Upper lobe of left lung (tissue), 6 donors: ENCODE measurements around the gene LYRM4. TPM values are rescaled to one million over a fixed set of nuclear protein-coding genes. Genes with fewer than 3 reads are reported as not detected.

Experiments used
- ATAC-seq, 2 donors: fragments of 200-7000 bp; cut with Tn5 transposase; one replicate each; pipeline ENCODE4 v1.9.1; 2022; ENCODE audit warnings: mild to moderate bottlenecking in 2 of 2, moderate library complexity in 2 of 2; ENCODE audit not compliant: low FRiP score in 2 of 2
- DNase-seq, 2 donors: peaks; one replicate each; pipeline ENCODE4 v3.0.0-alpha.2; 2019 to 2020
- H3K27ac ChIP-seq, 4 donors: fragments of 200-600 bp; sonication (generic); one replicate each; pipeline ENCODE4 v1.5.1; 2016 to 2019
- H3K27me3 ChIP-seq, 4 donors: fragments of 200-600 bp; sonication (generic); one replicate each; pipeline ENCODE4 v1.5.1; 2017 to 2019
- H3K36me3 ChIP-seq, 4 donors: fragments of 200-600 bp; sonication (generic); one replicate each; pipeline ENCODE4 v1.5.1; 2016 to 2019
- H3K4me1 ChIP-seq, 4 donors: fragments of 200-600 bp; sonication (generic); one replicate each; pipeline ENCODE4 v1.5.1; 2018 to 2019
- H3K4me3 ChIP-seq, 4 donors: fragments of 200-600 bp; sonication (generic); one replicate each; pipeline ENCODE4 v1.5.1; 2017 to 2019; ENCODE audit warnings: mild to moderate bottlenecking in 2 of 4, moderate library complexity in 1 of 4
- H3K9me3 ChIP-seq, 4 donors: fragments of 200-600 bp; sonication (generic); one replicate each; pipeline ENCODE4 v1.5.1; 2018 to 2019
- CTCF ChIP-seq, 6 experiments: fragments of 450-650 bp in 4 of 6; fragments of 200-600 bp in 2 of 6; sonication (generic) in 2 of 6; IDR thresholded peaks; one replicate each; pipeline ENCODE4 v1.5.1; 2016 to 2019; ENCODE audit warnings: antibody characterized with exemption in 6 of 6
- EP300 ChIP-seq, 4 donors: sonication (generic); formaldehyde crosslinking; IDR thresholded peaks; one replicate each; pipeline ENCODE4 v1.5.1; 2017; ENCODE audit warnings: antibody characterized with exemption in 4 of 4, control low read depth in 2 of 4
- POLR2A ChIP-seq, 4 donors: fragments of 450-650 bp; IDR thresholded peaks; one replicate each; pipeline ENCODE4 v1.5.1; 2016 to 2017; ENCODE audit warnings: antibody characterized with exemption in 4 of 4, mild to moderate bottlenecking in 2 of 4
- POLR2AphosphoS5 ChIP-seq, 2 donors: sonication (generic); formaldehyde crosslinking; IDR thresholded peaks; one replicate each; pipeline ENCODE4 v1.5.1; 2017; ENCODE audit warnings: antibody characterized with exemption in 2 of 2
- WGBS, 2 donors: methylation state at CpG; one replicate each; pipeline ENCODE4 v1.1.5; 2017 to 2018; 5-methylcytosine and 5-hydroxymethylcytosine counted together
- total RNA-seq, 6 donors: library from RNA; depleted of rRNA in 4 of 6; stranded (reverse); fragments of >200 nt in 4 of 6; gene quantifications; one replicate each; pipeline versions ENCODE4 v1.1.0 to v1.2.1, GENCODE V29; 2016 to 2021
- donor health status: DM: no; HTN: no; CAD: no; lungs with moderate emphysema.
- donor health status: DM: no; HTN: yes; CAD: no; lungs with severe emphysema.

Gene LYRM4
- total RNA-seq, 6 donors from 2014 or later = 5.8 to 24.1 (median 15.9) TPM

GRCh38 chr6:5139828-5140771, 120.7 kb downstream of the LYRM4 start:
- no peaks in the 10 kb centered on the region for H3K9me3 ChIP-seq
- 81 to 82% methylated on average over 12 of the region's 12 CpGs for WGBS, 2 donors
- DNase-seq (no peak), ATAC-seq (peak in 1 of 2 donors; percentile 70)
- peaks cover 0 to 6% (median 2%) of the 10 kb centered on the region in 4 donors for H3K4me1 ChIP-seq
- no peaks in the 10 kb centered on the region for H3K36me3 ChIP-seq
- no peaks in the 10 kb centered on the region for H3K27me3 ChIP-seq
- no peak for TF ChIP-seq POLR2A (IDR thresholded peaks at IDR 0.05)
- TF ChIP-seq POLR2AphosphoS5 (IDR thresholded peaks at IDR 0.05) = no peak
- no peak for TF ChIP-seq CTCF (IDR thresholded peaks at IDR 0.05)
- no peak for TF ChIP-seq EP300 (IDR thresholded peaks at IDR 0.05)
- H3K27ac ChIP-seq = no peak overlapping the region
- H3K4me3 ChIP-seq = peak overlapping the region in 2 of 4 donors; percentile 11 to 22

- TF ChIP-seq EP300 (IDR thresholded peaks at IDR 0.05) = no peak
- no peak for TF ChIP-seq POLR2AphosphoS5 (IDR thresholded peaks at IDR 0.05)
- no peak for TF ChIP-seq CTCF (IDR thresholded peaks at IDR 0.05)
- no peak for TF ChIP-seq POLR2A (IDR thresholded peaks at IDR 0.05)
- ATAC-seq = no peak
- DNase-seq = no peak
- Histone ChIP-seq H3K27me3 (no peaks in the 10 kb centered on the region), H3K9me3 (no peaks in the 10 kb centered on the region), H3K36me3 (no peaks in the 10 kb centered on the region), H3K27ac (no peak overlapping the region), H3K4me3 (no peak overlapping the region), H3K4me1 (peaks cover 0 to 6% (median 2%) of the 10 kb centered on the region in 4 donors)
- WGBS, 2 donors = 81 to 82% methylated on average over 13 of the region's 13 CpGs
Observed at GRCh38 chr6:5138995-5139827, 121.5 kb downstream of the LYRM4 start.

GRCh38 chr6:5136851-5137250, 123.9 kb downstream of the LYRM4 start:
- no peak for TF ChIP-seq EP300 (IDR thresholded peaks at IDR 0.05)
- no peak for TF ChIP-seq POLR2A (IDR thresholded peaks at IDR 0.05)
- no peak for TF ChIP-seq CTCF (IDR thresholded peaks at IDR 0.05)
- TF ChIP-seq POLR2AphosphoS5 (IDR thresholded peaks at IDR 0.05) = no peak
- H3K9me3 ChIP-seq = no peaks in the 10 kb centered on the region
- H3K27me3 ChIP-seq = no peaks in the 10 kb centered on the region
- no peak overlapping the region for H3K27ac ChIP-seq
- H3K36me3 ChIP-seq = no peaks in the 10 kb centered on the region
- DNase-seq (no peak), ATAC-seq (no peak)
- no peak overlapping the region for H3K4me3 ChIP-seq
- WGBS, 2 donors = 92 to 95% methylated on average over 8 of the region's 8 CpGs
- H3K4me1 ChIP-seq = peaks cover 4 to 15% (median 9%) of the 10 kb centered on the region in 4 donors

- H3K9me3 ChIP-seq = no peaks in the 10 kb centered on the region
Observed at GRCh38 chr6:5135788-5136376, 124.9 kb downstream of the LYRM4 start.

More at GRCh38 chr6:5135788-5136376, 124.9 kb downstream of the LYRM4 start:
- ATAC-seq (peak; percentile 58 to 64), DNase-seq (no peak)
- peak; percentile 39 to 84 (median 58) for TF ChIP-seq CTCF (IDR thresholded peaks at IDR 0.05)
- no peak for TF ChIP-seq POLR2A (IDR thresholded peaks at IDR 0.05)
- Histone ChIP-seq H3K27me3 (no peaks in the 10 kb centered on the region), H3K4me3 (no peak overlapping the region), H3K4me1 (peaks cover 4 to 13% (median 7%) of the 10 kb centered on the region in 4 donors), H3K36me3 (no peaks in the 10 kb centered on the region), H3K27ac (no peak overlapping the region)
- 51 to 56% methylated on average over 9 of the region's 9 CpGs for WGBS, 2 donors
